Measurements from ENCODE around the gene ATP8A1.

The ATP8A1 gene

GRCh38 chr4:42498040-42498439 lies 158.9 kb downstream of the ATP8A1 start:
- Histone ChIP-seq H3K9ac (ENCODE audit: low read length) (no peak overlapping the region), H3K27ac (ENCODE audit: low read length) (no peak overlapping the region), H2AFZ (ENCODE audit: low read depth, low read length) (no peak overlapping the region), H3K9me3 (ENCODE audit: insufficient read depth, low read length) (no peaks in the 10 kb centered on the region), H3K27me3 (ENCODE audit: low read depth, low read length) (no peaks in the 10 kb centered on the region), H3K79me2 (ENCODE audit: low read length) (no peaks in the 10 kb centered on the region), H3K36me3 (replicated peaks; ENCODE audit: low read depth, low read length) (peaks cover 5% of the 10 kb centered on the region), H3K4me1 (ENCODE audit: low read length) (peaks cover 29% of the 10 kb centered on the region), H3K4me3 (ENCODE audit: low read length) (no peak overlapping the region), H4K20me1 (ENCODE audit: insufficient read depth, low read length) (no peaks in the 10 kb centered on the region), H3K4me2 (ENCODE audit: low read length) (no peak overlapping the region)
- TF ChIP-seq CTCF (IDR thresholded peaks at IDR 0.05; ENCODE audit: low read depth, low read length) (no peak), EZH2phosphoT487 (IDR thresholded peaks at IDR 0.05; ENCODE audit: low read depth) (no peak)

- Histone ChIP-seq H3K9me3 (ENCODE audit: insufficient read depth, low read length) (no peaks in the 10 kb centered on the region), H3K27ac (ENCODE audit: low read length) (no peak overlapping the region), H3K4me1 (ENCODE audit: low read length) (peaks cover 29% of the 10 kb centered on the region), H3K79me2 (ENCODE audit: low read length) (no peaks in the 10 kb centered on the region), H4K20me1 (ENCODE audit: insufficient read depth, low read length) (no peaks in the 10 kb centered on the region), H3K4me2 (ENCODE audit: low read length) (no peak overlapping the region), H3K36me3 (replicated peaks; ENCODE audit: low read depth, low read length) (no peaks in the 10 kb centered on the region), H3K4me3 (ENCODE audit: low read length) (no peak overlapping the region), H2AFZ (ENCODE audit: low read depth, low read length) (no peak overlapping the region), H3K9ac (ENCODE audit: low read length) (no peak overlapping the region), H3K27me3 (ENCODE audit: low read depth, low read length) (no peaks in the 10 kb centered on the region)
- TF ChIP-seq CTCF (IDR thresholded peaks at IDR 0.05; ENCODE audit: low read depth, low read length) = no peak
- no peak for TF ChIP-seq EZH2phosphoT487 (IDR thresholded peaks at IDR 0.05; ENCODE audit: low read depth)
These were observed 159.6 kb downstream of the ATP8A1 start for GRCh38 chr4:42497142-42497910.

GRCh38 chr4:42492962-42493361 lies 163.9 kb downstream of the ATP8A1 start:
- TF ChIP-seq EZH2phosphoT487 (IDR thresholded peaks at IDR 0.05; ENCODE audit: low read depth) = no peak
- TF ChIP-seq CTCF (IDR thresholded peaks at IDR 0.05; ENCODE audit: low read depth, low read length) = no peak
- Histone ChIP-seq H3K27me3 (ENCODE audit: low read depth, low read length) (no peaks in the 10 kb centered on the region), H3K79me2 (ENCODE audit: low read length) (no peaks in the 10 kb centered on the region), H3K4me1 (ENCODE audit: low read length) (peaks cover 47% of the 10 kb centered on the region), H3K4me3 (ENCODE audit: low read length) (no peak overlapping the region), H3K36me3 (replicated peaks; ENCODE audit: low read depth, low read length) (peaks cover 7% of the 10 kb centered on the region), H3K4me2 (ENCODE audit: low read length) (peak overlapping the region; percentile 19; the same call in 1 of the 2 replicates), H2AFZ (ENCODE audit: low read depth, low read length) (no peak overlapping the region), H3K27ac (ENCODE audit: low read length) (0 out of 2 replicates have a peak overlapping the region, but pooled peaks have one; percentile 4), H4K20me1 (ENCODE audit: insufficient read depth, low read length) (no peaks in the 10 kb centered on the region), H3K9ac (ENCODE audit: low read length) (no peak overlapping the region), H3K9me3 (ENCODE audit: insufficient read depth, low read length) (no peaks in the 10 kb centered on the region)

GRCh38 chr4:42490015-42490414 lies 166.9 kb downstream of the ATP8A1 start:
- peaks cover 72% of the 10 kb centered on the region for H3K4me1 ChIP-seq (ENCODE audit: low read length)
- H3K4me2 ChIP-seq (ENCODE audit: low read length) = peak overlapping the region; percentile 89
- H3K27me3 ChIP-seq (ENCODE audit: low read depth, low read length) = no peaks in the 10 kb centered on the region
- peak overlapping the region; percentile 65 for H3K4me3 ChIP-seq (ENCODE audit: low read length)
- peak overlapping the region; percentile 81 for H3K9ac ChIP-seq (ENCODE audit: low read length)
- H4K20me1 ChIP-seq (ENCODE audit: insufficient read depth, low read length) = no peaks in the 10 kb centered on the region
- H3K79me2 ChIP-seq (ENCODE audit: low read length) = no peaks in the 10 kb centered on the region
- no peak overlapping the region for H2AFZ ChIP-seq (ENCODE audit: low read depth, low read length)
- TF ChIP-seq EZH2phosphoT487 (IDR thresholded peaks at IDR 0.05; ENCODE audit: low read depth) = no peak
- TF ChIP-seq CTCF (IDR thresholded peaks at IDR 0.05; ENCODE audit: low read depth, low read length) = no peak
- H3K36me3 ChIP-seq (replicated peaks; ENCODE audit: low read depth, low read length) = peaks cover 7% of the 10 kb centered on the region
- peak overlapping the region; percentile 95 for H3K27ac ChIP-seq (ENCODE audit: low read length)
- no peaks in the 10 kb centered on the region for H3K9me3 ChIP-seq (ENCODE audit: insufficient read depth, low read length)

Data from OCI-LY3 (cell line).